Panc1 (cell line): Measurements from ENCODE around the gene COMMD9. TPM values are rescaled to one million over a fixed set of nuclear protein-coding genes. Genes with fewer than 3 reads are reported as not detected.

Experiments
- ATAC-seq: fragments of 200-7000 bp; cut with Tn5 transposase; 2 replicates; pipeline ENCODE4 v1.9.1; 2020; ENCODE audit warnings: mild to moderate bottlenecking, moderate library complexity
- BruUV-seq: library from RNA; stranded (reverse); fragments of 400-500 nt; replicated peaks from 2 replicates; lab custom pipeline; 2021; lab: Mats Ljungman, UMichigan
- CTCF ChIA-PET: fragments of 300-600 bp; sonication (Branson Sonifier 250); formaldehyde crosslinking; loops from one replicate; lab custom pipeline; 2022; ENCODE audit warnings: antibody characterized with exemption; lab: Charles Lee
- POLR2A ChIA-PET: fragments of 300-600 bp; sonication (Branson Sonifier 250); formaldehyde crosslinking; loops from one replicate; lab custom pipeline; 2022; ENCODE audit warnings: antibody characterized with exemption; lab: Charles Lee
- DNase-seq: peaks from one replicate; pipeline ENCODE4 v3.0.0-alpha.2; 2010; ENCODE audit warnings: low read depth, low spot score
- H3K27ac ChIP-seq: 2 replicates; pipeline ENCODE4 v1.5.1; 2011; ENCODE audit warnings: mild to moderate bottlenecking, low read length, inconsistent platforms
- H3K27me3 ChIP-seq: fragments of 200-500 bp; sonication (Bioruptor generic); 2 replicates; pipeline ENCODE4 v1.6.0; 2014; ENCODE audit warnings: low read length, inconsistent platforms; ENCODE audit not compliant: control insufficient read depth, insufficient read depth
- H3K36me3 ChIP-seq: fragments of 200-500 bp; sonication (Bioruptor generic); 2 replicates; pipeline ENCODE4 v1.5.1; 2014; ENCODE audit warnings: inconsistent platforms, mild to moderate bottlenecking, low read length, moderate library complexity; ENCODE audit not compliant: control insufficient read depth, insufficient read depth
- H3K4me1 ChIP-seq: 2 replicates; pipeline ENCODE4 v1.5.1; 2011; ENCODE audit warnings: inconsistent platforms, mild to moderate bottlenecking, low read length, moderate library complexity; ENCODE audit not compliant: control insufficient read depth, insufficient read depth
- H3K4me3 ChIP-seq, 2 experiments: 2 replicates each; pipeline ENCODE4 v1.5.1; 2011 to 2012; ENCODE audit warnings: low read depth in 2 of 2, low read length in 2 of 2, mild to moderate bottlenecking in 2 of 2, inconsistent platforms in 1 of 2, moderate library complexity in 1 of 2
- H3K9me3 ChIP-seq: fragments of 200-500 bp; sonication (Bioruptor generic); 2 replicates; pipeline ENCODE4 v1.5.1; 2014; ENCODE audit warnings: low read depth, mild to moderate bottlenecking, inconsistent platforms, low read length, moderate library complexity; ENCODE audit not compliant: control insufficient read depth, insufficient read depth
- CTCF ChIP-seq: fragments of 450-650 bp; IDR thresholded peaks from 2 replicates; pipeline ENCODE4 v1.5.1; 2017; ENCODE audit warnings: mild to moderate bottlenecking
- POLR2AphosphoS5 ChIP-seq: IDR thresholded peaks from 2 replicates; pipeline ENCODE4 v1.6.1; 2012; ENCODE audit warnings: mild to moderate bottlenecking, low read depth, low read length, moderate library complexity
- REST ChIP-seq, 2 experiments: IDR thresholded peaks; 2 replicates each; pipeline ENCODE4 v1.6.1; 2011 to 2012; ENCODE audit warnings: low read depth in 2 of 2, control low read depth in 1 of 2, low read length in 1 of 2, mild to moderate bottlenecking in 1 of 2, moderate library complexity in 1 of 2; ENCODE audit not compliant: insufficient read depth in 1 of 2
- SIN3A ChIP-seq: IDR thresholded peaks from 2 replicates; pipeline ENCODE4 v1.6.1; 2012; ENCODE audit warnings: low read depth, mild to moderate bottlenecking, low read length, moderate library complexity, borderline replicate concordance; ENCODE audit not compliant: insufficient read depth
- TCF7L2 ChIP-seq: IDR thresholded peaks from 2 replicates; pipeline ENCODE4 v1.6.1; 2011; ENCODE audit warnings: mild to moderate bottlenecking, low read depth, low read length, inconsistent platforms
- in situ Hi-C: cut with HindIII; loops from 2 replicates; pipeline ENCODE4 v1.10.0; 2016; ENCODE audit warnings: low sequenced_read_pairs, low pct_unique_long_range_greater_than_20kb
- intact Hi-C: fragments of 100-400 bp; cut with micrococcal nuclease; formaldehyde crosslinking; loops from one replicate; pipeline ENCODE4 v1.10.0; 2022; ENCODE audit not compliant: unreplicated experiment
- total RNA-seq: library from RNA; stranded (reverse); gene quantifications from one replicate; pipeline ENCODE4 v1.2.1, GENCODE V29; 2021; ENCODE audit not compliant: unreplicated experiment

Gene COMMD9
- total RNA-seq, 1 experiment from 2014 or later: 41.8 TPM

GRCh38 chr11:36305047-36305446 lies 15.8 kb upstream of the COMMD9 start:
- ATAC-seq: no peak
- POLR2A ChIA-PET: no interaction called here
- in situ Hi-C loops: no loop called here
- Histone ChIP-seq H3K4me3 (no peak overlapping the region), H3K27me3 (peaks cover 4% of the 10 kb centered on the region; the same call in 1 of the 2 replicates), H3K27ac (no peak overlapping the region), H3K4me1 (no peaks in the 10 kb centered on the region), H3K9me3 (no peaks in the 10 kb centered on the region), H3K36me3 (no peaks in the 10 kb centered on the region)
- TF ChIP-seq REST (IDR thresholded peaks at IDR 0.05; ENCODE audit: insufficient read depth in 1 of 2, low read depth in 2 of 2, low read length in 1 of 2): no peak
- TF ChIP-seq POLR2AphosphoS5: no peak
- no peak for TF ChIP-seq SIN3A
- BruUV-seq: no TSS peak
- intact Hi-C loops: no loop called here
- CTCF ChIA-PET: no interaction called here
- DNase-seq: no peak

- no TSS peak for BruUV-seq
- CTCF ChIA-PET: no interaction called here
- TF ChIP-seq CTCF (no peak), SIN3A (no peak), REST (IDR thresholded peaks at IDR 0.05; ENCODE audit: insufficient read depth in 1 of 2, low read depth in 2 of 2, low read length in 1 of 2) (no peak), POLR2AphosphoS5 (no peak), TCF7L2 (no peak)
Measured at GRCh38 chr11:36304351-36304750, 15.1 kb upstream of the COMMD9 start.

More at GRCh38 chr11:36304351-36304750, 15.1 kb upstream of the COMMD9 start:
- in situ Hi-C loops: no loop called here
- no peak overlapping the region for H3K27ac ChIP-seq
- no peak for DNase-seq
- no peak for ATAC-seq
- H3K9me3 ChIP-seq: no peaks in the 10 kb centered on the region
- no peaks in the 10 kb centered on the region for H3K4me1 ChIP-seq
- intact Hi-C loops: no loop called here
- POLR2A ChIA-PET: no interaction called here
- H3K27me3 ChIP-seq: peaks cover 4% of the 10 kb centered on the region
- H3K36me3 ChIP-seq: no peaks in the 10 kb centered on the region
- no peak overlapping the region for H3K4me3 ChIP-seq
